ENCODE measurements around the gene RBMX.

- TF ChIP-seq CTCF (IDR thresholded peaks at IDR 0.05) (no peak), POLR2A (IDR thresholded peaks at IDR 0.05) (no peak), POLR2AphosphoS5 (IDR thresholded peaks at IDR 0.05) (no peak)
Measured at GRCh38 chrX:136911253-136911652, 30.7 kb upstream of the RBMX start.

Data from sigmoid colon (tissue), 4 donors.